Left lobe of liver (tissue), 2 donors: Measurements from ENCODE around the gene SLC6A6. TPM values are rescaled to one million over a fixed set of nuclear protein-coding genes. Genes with fewer than 3 reads are reported as not detected.

ENCODE experiments used
- ATAC-seq: fragments of 200-7000 bp; cut with Tn5 transposase; one replicate; pipeline ENCODE4 v1.9.1; 2020; ENCODE audit warnings: mild to moderate bottlenecking, moderate library complexity
- DNase-seq: peaks from one replicate; pipeline ENCODE4 v3.0.0-alpha.2; 2020; ENCODE audit warnings: low spot score
- total RNA-seq: library from RNA; stranded (reverse); gene quantifications from one replicate; pipeline ENCODE4 v1.2.1, GENCODE V29; 2021
- donor health status: DM: no; HTN: no; CAD: no; lungs with moderate emphysema.
- donor health status: DM: no; HTN: yes; CAD: no.

The SLC6A6 gene
- total RNA-seq, 1 donor from 2014 or later = 3.2 TPM

GRCh38 chr3:14478956-14479550, 76.6 kb downstream of the SLC6A6 start:
- ATAC-seq (no peak), DNase-seq (no peak)

DNA sequence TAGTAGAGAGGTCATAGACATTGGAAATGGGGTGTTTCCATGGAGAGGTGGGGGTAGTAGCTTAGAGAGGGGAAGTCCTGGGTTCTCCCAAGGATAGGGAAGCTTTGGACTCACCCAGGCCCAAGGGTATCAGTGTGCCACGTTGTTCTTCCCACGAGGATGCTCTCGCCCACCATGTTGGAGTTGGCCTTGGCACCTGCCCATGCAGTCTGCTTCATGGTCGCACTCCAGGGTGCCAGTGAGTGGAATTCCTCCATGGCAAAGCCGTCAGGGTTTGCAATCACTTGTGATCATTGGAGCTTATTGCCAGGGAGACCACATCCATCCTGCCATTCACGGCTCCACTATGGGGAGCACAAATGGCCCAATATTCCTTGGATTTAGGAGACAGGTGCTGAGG, 77.2 kb downstream of the SLC6A6 start:
- ATAC-seq (no peak), DNase-seq (no peak)

- no peak for DNase-seq
These were observed 78.0 kb downstream of the SLC6A6 start for GRCh38 chr3:14480207-14481017.

GRCh38 chr3:14481018-14481645, 78.7 kb downstream of the SLC6A6 start:
- DNase-seq (no peak), ATAC-seq (no peak)

More at GRCh38 chr3:14480207-14481017, 78.0 kb downstream of the SLC6A6 start:
- ATAC-seq = no peak

- no peak for ATAC-seq
- no peak for DNase-seq
These were observed 79.2 kb downstream of the SLC6A6 start for GRCh38 chr3:14481646-14482036.

DNA sequence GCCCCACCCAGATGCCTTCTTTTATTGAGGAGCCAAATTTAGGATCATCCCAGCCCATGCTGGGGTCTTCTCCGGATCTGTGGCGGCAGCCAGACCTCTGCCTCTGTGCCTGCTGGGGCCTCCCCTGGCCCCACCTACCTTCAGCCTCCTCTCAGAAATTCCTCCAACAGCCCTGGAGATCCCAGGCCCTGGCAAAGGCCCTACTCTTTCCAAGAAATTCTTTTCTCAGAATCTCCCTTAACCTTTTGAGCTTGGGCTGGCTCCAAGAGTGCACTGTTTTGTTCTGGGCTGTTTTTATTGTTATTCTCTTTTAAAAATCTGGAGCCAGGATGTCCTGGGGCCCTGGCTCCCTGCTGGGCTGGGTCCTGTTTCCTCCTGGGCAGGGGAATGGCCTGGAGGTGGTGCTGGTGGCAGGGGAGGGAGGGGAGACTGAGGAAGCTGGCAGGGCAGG, 79.9 kb downstream of the SLC6A6 start:
- ATAC-seq = peak; percentile 58
- no peak for DNase-seq

DNA sequence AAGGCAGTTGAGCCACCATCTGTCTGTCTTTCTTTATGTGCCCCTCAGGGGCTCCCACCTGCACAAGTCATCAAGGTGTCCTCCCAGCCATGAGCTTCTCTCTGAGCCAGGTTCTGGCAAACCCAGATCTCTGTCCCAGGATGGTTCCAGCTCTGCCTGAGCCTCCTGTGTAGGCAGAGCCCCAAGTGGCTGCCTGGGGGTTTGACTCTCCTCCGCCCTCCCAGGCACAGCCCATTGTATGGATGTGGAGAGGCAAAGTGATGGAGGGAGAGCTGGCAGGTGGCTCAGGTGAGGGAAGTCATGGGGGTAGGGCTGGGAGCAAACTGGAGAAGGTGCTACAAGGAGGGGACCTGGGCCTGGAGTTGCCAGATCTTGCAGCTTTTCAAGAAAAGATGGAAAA, 80.9 kb downstream of the SLC6A6 start:
- no peak for DNase-seq

GRCh38 chr3:14484741-14485140, 82.3 kb downstream of the SLC6A6 start:
- ATAC-seq (no peak), DNase-seq (no peak)

More for the DNA sequence above, 80.9 kb downstream of the SLC6A6 start:
- ATAC-seq = no peak

DNA sequence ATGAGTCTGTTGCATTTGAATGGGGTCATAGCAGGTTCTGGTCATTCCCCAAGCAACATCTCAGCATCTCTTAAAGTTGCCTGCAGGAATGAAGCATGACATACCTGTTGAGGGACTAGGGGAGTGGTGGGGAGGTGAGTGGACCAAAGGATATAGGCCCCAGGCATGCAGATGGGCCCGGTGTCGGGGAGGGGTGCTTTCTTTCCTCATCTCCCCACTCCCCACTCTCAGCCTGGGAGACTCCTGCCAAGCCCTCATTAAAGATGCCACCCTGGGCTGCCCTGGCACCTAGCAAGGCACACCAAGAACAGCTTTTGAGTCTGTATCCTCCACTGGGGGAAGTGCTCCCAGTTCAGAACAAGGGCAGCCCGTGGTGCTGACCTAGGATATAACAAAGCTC, 83.6 kb downstream of the SLC6A6 start:
- no peak for ATAC-seq
- DNase-seq = no peak

DNA sequence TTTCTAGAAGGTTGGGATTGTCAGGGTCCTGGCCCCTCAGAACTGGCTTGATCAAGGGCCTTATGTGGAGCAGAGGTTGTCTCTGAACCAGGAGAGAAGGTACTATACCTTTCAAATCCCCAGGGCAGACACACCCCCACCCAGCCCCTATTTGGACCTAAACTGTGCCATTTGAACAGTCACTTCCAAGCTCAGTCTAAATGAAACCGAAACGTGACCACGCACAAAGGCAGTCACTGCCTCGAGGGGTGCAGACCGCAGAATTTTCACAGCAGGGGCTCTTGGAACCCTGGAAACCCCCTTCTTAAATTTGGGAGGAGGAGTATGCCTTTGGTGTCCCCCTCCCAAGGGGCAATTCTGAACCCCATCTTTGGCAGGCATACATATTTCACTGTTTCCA, 84.1 kb downstream of the SLC6A6 start:
- ATAC-seq (no peak), DNase-seq (no peak)

DNA sequence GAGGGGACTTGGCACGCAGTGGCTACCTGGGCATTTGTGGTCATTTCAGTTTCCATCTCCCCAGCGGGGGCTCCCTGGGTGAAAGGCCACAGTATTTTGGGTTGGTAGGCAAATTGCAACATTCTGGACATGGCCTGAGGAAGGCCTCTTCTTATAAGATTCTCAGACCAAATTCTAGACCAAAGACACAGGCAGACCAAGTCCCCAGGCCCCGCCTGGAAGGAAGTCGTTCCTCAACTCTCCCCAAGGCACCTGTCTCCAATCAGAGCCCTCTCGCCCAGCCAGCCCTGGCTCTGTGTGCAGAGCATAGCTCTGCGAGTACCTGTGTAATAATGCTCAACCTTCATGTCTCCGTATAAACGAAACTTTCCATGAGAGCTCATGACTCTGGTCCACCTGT, 84.7 kb downstream of the SLC6A6 start:
- ATAC-seq = no peak

GRCh38 chr3:14487821-14488220, 85.4 kb downstream of the SLC6A6 start:
- no peak for DNase-seq
- ATAC-seq = no peak

More for the DNA sequence above, 84.7 kb downstream of the SLC6A6 start:
- DNase-seq = no peak

DNA sequence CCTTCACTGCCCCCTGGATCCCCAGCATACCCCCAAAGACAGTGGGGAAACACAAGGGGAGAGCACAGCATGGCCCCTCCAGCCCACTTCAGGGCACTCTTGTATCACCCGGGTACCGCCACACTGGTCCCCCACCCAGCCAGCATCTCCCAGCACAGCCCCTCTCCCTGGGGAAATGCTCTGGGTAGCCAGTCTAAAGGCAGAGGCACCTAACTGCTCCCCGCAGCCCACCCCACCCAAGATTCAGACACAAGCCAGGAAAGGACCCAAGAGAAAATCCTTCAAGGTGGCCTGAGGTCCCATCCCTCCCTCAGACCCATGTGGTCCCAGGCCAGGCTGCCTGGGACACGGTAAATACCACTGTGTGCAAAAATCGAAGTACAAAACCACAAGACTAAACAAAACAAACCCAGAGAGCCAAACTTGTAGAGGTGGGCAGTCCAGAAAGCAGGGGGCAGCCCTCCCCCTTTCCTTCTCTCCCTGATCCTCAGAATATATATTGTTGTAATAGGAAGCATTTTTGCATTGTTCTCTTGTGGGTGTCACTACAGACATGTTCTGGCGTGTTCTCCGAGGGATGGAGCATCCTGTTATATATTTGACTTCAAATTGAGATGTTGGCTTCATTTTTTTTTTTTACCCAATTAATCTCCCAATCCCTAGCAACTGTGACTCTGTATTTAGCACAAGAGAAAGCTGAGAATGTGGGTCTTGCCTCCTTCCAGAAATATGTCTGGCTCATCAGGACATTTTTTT, 86.1 kb downstream of the SLC6A6 start:
- no peak for DNase-seq
- no peak for ATAC-seq

GRCh38 chr3:14489641-14490040, 87.2 kb downstream of the SLC6A6 start:
- ATAC-seq = no peak
- DNase-seq = no peak

GRCh38 chr3:14490255-14490654, 87.8 kb downstream of the SLC6A6 start:
- no peak for DNase-seq
- no peak for ATAC-seq

DNA sequence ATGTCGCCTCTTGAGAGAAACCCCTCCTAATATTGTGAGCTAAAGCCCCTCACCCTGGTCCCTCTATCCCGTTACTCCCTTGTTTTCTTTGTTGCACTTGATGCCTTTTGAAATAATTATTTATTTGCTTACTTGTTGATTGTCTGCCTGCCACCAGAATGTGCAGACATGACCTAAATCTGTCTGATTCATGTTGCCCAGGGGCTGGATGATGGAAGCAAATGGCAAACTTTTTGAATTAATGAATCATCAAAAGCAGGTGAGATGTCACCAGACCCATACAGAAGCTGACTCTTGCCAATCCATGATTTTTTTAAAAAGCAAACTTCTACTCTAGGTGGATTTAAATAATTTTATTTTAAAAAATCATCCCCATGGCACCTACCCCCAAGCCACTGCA, 88.4 kb downstream of the SLC6A6 start:
- DNase-seq = no peak
- no peak for ATAC-seq

DNA sequence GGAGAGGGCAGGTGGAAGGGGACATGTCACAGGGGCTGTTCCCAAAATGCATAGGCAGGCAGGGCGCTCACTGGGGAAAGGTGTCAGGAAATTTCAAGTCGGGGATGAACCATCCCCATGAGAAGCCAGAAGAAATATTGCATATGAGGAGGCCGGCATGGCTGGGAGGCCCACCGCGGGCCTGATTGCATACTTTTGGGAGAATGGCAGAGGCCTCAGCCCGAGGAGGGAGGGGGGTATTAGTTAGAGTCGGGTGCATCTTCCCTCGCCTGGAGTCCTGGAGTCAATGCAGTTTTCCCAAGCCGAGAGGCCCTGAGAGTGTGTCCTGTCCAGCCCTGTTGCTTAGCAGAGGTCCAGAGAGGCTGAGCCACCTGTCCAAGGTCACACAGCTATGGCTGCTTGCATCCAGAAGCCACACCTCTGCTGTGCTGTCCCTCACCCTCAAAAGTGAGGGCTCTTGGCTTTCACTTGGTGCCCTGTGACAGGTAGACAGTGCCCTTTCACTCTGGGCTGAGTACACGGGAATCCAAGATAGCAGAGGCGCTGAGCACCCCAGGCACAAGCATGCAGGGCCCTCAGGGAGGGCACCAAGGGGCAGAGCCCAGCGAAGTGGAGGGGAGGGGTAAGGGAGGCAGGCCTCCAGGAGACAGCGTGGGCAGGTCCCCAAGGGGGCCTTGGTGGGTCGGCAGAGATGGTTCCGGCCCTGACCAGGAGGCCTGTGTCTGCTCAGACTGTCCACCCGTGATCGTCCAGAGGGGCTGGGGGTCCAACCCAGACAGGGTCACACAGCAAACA, 89.2 kb downstream of the SLC6A6 start:
- no peak for DNase-seq
- no peak for ATAC-seq

DNA sequence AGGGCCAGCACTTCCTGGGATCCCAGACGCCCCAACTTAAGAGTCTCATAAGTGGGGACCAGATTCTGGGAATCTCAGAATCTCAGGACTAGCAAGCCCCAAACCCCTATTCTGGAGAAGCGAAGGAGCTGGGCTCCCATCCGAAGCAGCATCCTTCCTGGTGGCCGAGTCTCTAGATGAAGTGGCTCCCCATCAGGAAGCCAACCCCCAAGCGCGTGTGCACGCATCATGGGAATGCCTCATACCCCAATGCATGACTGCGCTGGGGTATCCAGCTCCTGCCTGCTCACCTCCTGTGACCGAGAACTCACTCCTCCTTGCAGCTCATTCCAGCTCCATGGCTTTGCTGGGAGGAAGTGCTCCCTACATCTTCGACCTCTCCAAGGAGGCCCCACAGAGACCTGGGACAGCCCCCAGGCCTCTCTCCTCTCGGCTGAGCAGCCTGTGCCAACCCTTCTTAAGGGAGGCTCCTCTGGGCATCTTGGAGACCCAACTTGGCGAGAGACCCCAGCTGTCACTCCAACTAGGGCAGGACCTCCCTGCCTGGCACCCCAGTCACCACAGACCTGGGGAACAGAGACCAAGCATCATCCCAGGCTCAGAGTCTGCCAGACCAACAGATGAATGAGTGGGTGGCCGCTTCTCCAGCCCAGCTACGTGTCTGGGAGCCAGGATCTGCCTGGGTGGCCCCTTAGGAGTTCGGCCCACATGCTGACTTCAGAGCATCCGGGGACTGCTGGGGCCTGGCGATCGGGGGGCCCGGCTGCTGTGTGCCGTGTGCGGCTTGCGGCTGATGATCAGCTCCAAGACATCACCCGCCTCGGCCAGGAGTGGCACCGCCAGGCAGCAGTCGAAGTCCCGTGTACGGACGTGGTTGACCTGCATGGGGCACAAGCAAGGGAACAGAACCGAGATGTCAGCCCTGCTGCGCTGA, 90.8 kb downstream of the SLC6A6 start:
- DNase-seq = no peak
- no peak for ATAC-seq

DNA sequence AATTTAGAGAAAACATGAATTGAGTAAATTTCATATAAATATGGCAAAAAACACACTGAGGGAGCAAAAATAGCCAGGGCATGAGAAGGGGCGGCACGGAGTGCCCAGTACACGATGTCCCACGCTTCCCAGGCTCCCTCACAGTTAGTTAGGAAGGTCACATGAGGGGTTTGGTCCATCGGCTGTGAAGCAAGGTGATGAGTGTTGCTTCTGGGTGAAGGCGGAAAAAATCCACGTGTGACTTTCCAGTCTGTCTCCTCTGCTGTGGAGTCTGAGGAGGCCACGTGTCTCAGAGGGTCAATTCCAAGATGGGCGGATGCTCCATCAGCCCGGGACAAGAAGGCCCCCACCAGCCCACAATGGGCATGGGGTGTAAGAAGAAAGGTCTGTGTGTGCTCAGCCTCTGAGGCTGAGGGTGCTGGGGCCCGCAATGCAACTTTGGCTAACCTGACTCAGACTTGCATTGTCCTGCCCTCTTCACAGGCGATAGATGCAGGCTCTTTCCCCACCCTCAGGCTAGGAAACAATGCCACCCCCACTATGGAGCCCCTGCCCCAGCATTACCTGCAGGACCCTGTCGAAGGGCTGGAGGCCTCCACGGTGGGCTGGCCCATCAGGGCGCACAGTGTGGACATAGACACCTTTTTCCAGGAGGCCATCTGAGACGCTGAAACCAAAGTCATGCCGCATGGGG, 92.0 kb downstream of the SLC6A6 start:
- ATAC-seq (no peak), DNase-seq (no peak)
